ENCODE measurements around the gene HYAL4. TPM values are rescaled to one million over a fixed set of nuclear protein-coding genes. Genes with fewer than 3 reads are reported as not detected.

Gene HYAL4
- total RNA-seq (2022; extraction: Qiagen RNA extraction), result 0.04 TPM in 1 of 5 replicates, not detected in the others

GRCh38 chr7:123844712-123845219 lies at the start of gene HYAL4:
Gene HYAL4, plus strand, starts transcription at chr7:123845169. Its CDS starts 23,105 bp downstream, at chr7:123868274.

GRCh38 chr7:123924941-123925340 lies 80.0 kb downstream of the HYAL4 start, which contains the start of gene SPAM1:
Gene SPAM1, plus strand, starts transcription at chr7:123925241. Its CDS starts 28,330 bp downstream, at chr7:123953571.

Other genes with a start within 250 kb of the HYAL4 start
- not detected in 5 replicates for gene ASB15, start 243.3 kb upstream of the HYAL4 start, total RNA-seq (2022; extraction: Qiagen RNA extraction)
- not detected in 5 replicates for gene LMOD2, start 189.3 kb upstream of the HYAL4 start, total RNA-seq (2022; extraction: Qiagen RNA extraction)
- gene WASL, start 96.2 kb upstream of the HYAL4 start, total RNA-seq (2022; extraction: Qiagen RNA extraction), result 20.3 to 29.1 TPM (median 24.2 TPM) in 5 replicates
- gene SPAM1, start 80.1 kb downstream of the HYAL4 start, total RNA-seq (2022; extraction: Qiagen RNA extraction), result not detected in 5 replicates
- not detected in 5 replicates for gene TMEM229A, start 187.9 kb downstream of the HYAL4 start, total RNA-seq (2022; extraction: Qiagen RNA extraction)